ENCODE measurements around the gene UQCC3. TPM values are rescaled to one million over a fixed set of nuclear protein-coding genes. Genes with fewer than 3 reads are reported as not detected.

The UQCC3 gene
- total and polyA plus RNA-seq, 2 of the 13 experiments (the other 11 are each of a cell fraction or from before 2014, with no cell fraction given), result 7.7 to 16.0 TPM

DNA sequence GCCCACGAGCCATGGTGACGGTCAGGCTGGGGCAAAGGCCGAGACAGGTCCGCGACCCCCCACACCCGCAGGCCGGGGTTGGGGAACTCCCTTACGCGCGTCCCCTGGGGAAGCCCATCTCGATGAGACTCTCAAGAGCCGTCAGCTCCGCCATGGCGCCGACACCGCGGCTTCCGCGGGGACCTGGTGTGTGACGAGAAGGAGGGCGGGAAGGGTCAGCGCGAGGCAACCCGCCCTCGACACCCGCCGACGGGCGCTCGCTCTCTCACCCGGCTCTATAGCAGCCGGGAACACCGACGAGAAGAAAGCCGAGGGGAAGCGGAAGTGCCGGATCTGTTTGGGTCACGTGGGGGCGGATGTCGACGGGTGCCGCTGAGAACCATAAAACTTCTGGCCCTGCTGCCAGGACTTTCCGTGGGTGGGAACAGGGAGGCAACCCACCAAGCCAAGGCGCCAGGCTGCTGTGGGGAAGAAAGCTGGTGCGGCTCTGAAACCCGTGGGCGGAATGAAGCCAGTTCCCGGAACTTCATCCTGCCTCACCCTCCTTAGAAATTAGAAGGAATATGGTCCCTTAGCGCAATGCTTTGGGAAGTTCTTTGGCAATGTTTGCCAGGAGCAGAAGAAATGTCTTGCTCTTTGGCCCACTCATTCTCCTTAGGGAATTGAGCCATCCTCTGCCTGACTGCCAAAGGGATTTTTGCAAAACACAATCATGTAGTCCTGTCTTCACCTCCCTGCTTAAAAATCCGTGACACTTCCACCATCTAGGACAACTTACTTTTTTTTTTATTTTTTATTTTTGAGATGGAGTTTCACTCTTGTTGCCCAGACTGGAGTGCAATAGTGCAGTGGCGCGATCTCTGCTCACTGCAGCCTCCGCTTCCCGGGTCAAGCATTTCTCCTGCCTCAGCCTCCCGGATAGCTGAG lies 7.6 kb downstream of the UQCC3 start, which contains the start of gene UBXN1 (continued):
- TF ChIP-seq IRX3 (CRISPR knock-in tag; IDR thresholded peaks at IDR 0.05; ENCODE audit: borderline replicate concordance, low read depth) (no peak), ZNF710 (CRISPR knock-in tag; IDR thresholded peaks at IDR 0.05; ENCODE audit: borderline replicate concordance) (peak; percentile 66; the same call in 1 of the 2 replicates), KLF11 (CRISPR knock-in tag; IDR thresholded peaks at IDR 0.05) (peak; percentile 74), GABPB1 (CRISPR knock-in tag; IDR thresholded peaks at IDR 0.05) (peak; percentile 98), AGO2 (optimal IDR thresholded peaks at IDR 0.05; ENCODE audit: low read depth, low read length) (peak; percentile 77), MEF2D (CRISPR knock-in tag; IDR thresholded peaks at IDR 0.05) (peak; percentile 77), ZNF572 (CRISPR knock-in tag; IDR thresholded peaks at IDR 0.05) (no peak), ZNF580 (CRISPR knock-in tag; IDR thresholded peaks at IDR 0.05; ENCODE audit: borderline replicate concordance, low read depth) (0 out of 2 replicates have a peak, but pooled peaks have one; percentile 44), BHLHE40 (IDR thresholded peaks at IDR 0.05; ENCODE audit: low read length) (peak; percentile 52; the same call in 1 of the 2 replicates), ZNF615 (CRISPR knock-in tag; IDR thresholded peaks at IDR 0.05; ENCODE audit: borderline replicate concordance) (no peak), PRDM10 (CRISPR knock-in tag; IDR thresholded peaks at IDR 0.05; ENCODE audit: low read depth) (peak; percentile 27; the same call in 1 of the 2 replicates), ATF7-NPFF (CRISPR knock-in tag; IDR thresholded peaks at IDR 0.05; ENCODE audit: low read depth) (peak; percentile 38; the same call in 1 of the 2 replicates), NR2F1 (CRISPR knock-in tag; IDR thresholded peaks at IDR 0.05) (peak in 1 of 2 experiments; percentile 33; a peak in 1 of 4 replicates)
- TF ChIP-seq, protein P1, sequence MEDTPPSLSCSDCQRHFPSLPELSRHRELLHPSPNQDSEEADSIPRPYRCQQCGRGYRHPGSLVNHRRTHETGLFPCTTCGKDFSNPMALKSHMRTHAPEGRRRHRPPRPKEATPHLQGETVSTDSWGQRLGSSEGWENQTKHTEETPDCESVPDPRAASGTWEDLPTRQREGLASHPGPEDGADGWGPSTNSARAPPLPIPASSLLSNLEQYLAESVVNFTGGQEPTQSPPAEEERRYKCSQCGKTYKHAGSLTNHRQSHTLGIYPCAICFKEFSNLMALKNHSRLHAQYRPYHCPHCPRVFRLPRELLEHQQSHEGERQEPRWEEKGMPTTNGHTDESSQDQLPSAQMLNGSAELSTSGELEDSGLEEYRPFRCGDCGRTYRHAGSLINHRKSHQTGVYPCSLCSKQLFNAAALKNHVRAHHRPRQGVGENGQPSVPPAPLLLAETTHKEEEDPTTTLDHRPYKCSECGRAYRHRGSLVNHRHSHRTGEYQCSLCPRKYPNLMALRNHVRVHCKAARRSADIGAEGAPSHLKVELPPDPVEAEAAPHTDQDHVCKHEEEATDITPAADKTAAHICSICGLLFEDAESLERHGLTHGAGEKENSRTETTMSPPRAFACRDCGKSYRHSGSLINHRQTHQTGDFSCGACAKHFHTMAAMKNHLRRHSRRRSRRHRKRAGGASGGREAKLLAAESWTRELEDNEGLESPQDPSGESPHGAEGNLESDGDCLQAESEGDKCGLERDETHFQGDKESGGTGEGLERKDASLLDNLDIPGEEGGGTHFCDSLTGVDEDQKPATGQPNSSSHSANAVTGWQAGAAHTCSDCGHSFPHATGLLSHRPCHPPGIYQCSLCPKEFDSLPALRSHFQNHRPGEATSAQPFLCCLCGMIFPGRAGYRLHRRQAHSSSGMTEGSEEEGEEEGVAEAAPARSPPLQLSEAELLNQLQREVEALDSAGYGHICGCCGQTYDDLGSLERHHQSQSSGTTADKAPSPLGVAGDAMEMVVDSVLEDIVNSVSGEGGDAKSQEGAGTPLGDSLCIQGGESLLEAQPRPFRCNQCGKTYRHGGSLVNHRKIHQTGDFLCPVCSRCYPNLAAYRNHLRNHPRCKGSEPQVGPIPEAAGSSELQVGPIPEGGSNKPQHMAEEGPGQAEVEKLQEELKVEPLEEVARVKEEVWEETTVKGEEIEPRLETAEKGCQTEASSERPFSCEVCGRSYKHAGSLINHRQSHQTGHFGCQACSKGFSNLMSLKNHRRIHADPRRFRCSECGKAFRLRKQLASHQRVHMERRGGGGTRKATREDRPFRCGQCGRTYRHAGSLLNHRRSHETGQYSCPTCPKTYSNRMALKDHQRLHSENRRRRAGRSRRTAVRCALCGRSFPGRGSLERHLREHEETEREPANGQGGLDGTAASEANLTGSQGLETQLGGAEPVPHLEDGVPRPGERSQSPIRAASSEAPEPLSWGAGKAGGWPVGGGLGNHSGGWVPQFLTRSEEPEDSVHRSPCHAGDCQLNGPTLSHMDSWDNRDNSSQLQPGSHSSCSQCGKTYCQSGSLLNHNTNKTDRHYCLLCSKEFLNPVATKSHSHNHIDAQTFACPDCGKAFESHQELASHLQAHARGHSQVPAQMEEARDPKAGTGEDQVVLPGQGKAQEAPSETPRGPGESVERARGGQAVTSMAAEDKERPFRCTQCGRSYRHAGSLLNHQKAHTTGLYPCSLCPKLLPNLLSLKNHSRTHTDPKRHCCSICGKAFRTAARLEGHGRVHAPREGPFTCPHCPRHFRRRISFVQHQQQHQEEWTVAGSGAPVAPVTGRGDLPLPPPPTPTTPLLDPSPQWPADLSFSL (CRISPR knock-in tag; IDR thresholded peaks at IDR 0.05), result no peak
